ENCODE results near the gene ZNF730. TPM values are rescaled to one million over a fixed set of nuclear protein-coding genes. Genes with fewer than 3 reads are reported as not detected.

Gene ZNF730
- polyA plus RNA-seq, 3 donors = 4.6 to 8.2 (median 5.9) TPM

Other genes with a start within 250 kb of the ZNF730 start
- under 1 TPM; 0.14 to 0.65 (median 0.21) TPM for gene ZNF728, start 113.8 kb upstream of the ZNF730 start, polyA plus RNA-seq (ENCODE audit: insufficient read length in 3 of 3)
- gene ZNF724, start 133.4 kb downstream of the ZNF730 start, polyA plus RNA-seq (ENCODE audit: insufficient read length in 3 of 3) = 1 to 10 TPM; 4.7 to 5.5 (median 5.4) TPM

Data from right renal cortex interstitium (tissue), 3 donors.